K562 (cell line): ENCODE results near the gene LSS. TPM values are rescaled to one million over a fixed set of nuclear protein-coding genes. Genes with fewer than 3 reads are reported as not detected.

ENCODE experiments used
- E2F5 ChIP-seq: sonication (generic); formaldehyde crosslinking; IDR thresholded peaks from 2 replicates; pipeline ENCODE4 v1.8.0; 2022; ENCODE audit warnings: mild to moderate bottlenecking, missing genetic modification reagents
- ELF4 ChIP-seq: fragments of 450-650 bp; formaldehyde crosslinking; IDR thresholded peaks from 2 replicates; pipeline ENCODE4 v1.4.0; 2022; ENCODE audit warnings: missing genetic modification characterization
- HDAC8 ChIP-seq: fragments of 450-650 bp; IDR thresholded peaks from 2 replicates; pipeline ENCODE4 v1.6.1; 2016; ENCODE audit warnings: mild to moderate bottlenecking, missing genetic modification characterization, moderate library complexity, missing compliant biosample characterization
- HNRNPUL1 ChIP-seq: fragments of 200-400 bp; formaldehyde crosslinking; IDR thresholded peaks from 2 replicates; pipeline ENCODE4 v1.6.1; 2017; ENCODE audit warnings: low read length
- MAX ChIP-seq: sonication (generic); formaldehyde crosslinking; IDR thresholded peaks from 2 replicates; pipeline ENCODE4 v1.9.0; 2022; ENCODE audit warnings: mild to moderate bottlenecking, missing genetic modification reagents
- MAZ ChIP-seq, 2 experiments: fragments of 450-650 bp in 1 of 2; sonication (generic) in 1 of 2; formaldehyde crosslinking; IDR thresholded peaks in 1 of 2; conservative IDR thresholded peaks in 1 of 2; 2 replicates each; pipeline versions ENCODE4 v1.4.0 to v1.5.0; 2020; ENCODE audit warnings: mild to moderate bottlenecking in 1 of 2, missing genetic modification reagents in 1 of 2
- MTA1 ChIP-seq: fragments of 450-650 bp; IDR thresholded peaks from 2 replicates; pipeline ENCODE4 v1.6.1; 2017; ENCODE audit warnings: borderline replicate concordance
- NUFIP1 ChIP-seq: fragments of 450-650 bp; IDR thresholded peaks from 2 replicates; pipeline ENCODE4 v1.6.1; 2018; ENCODE audit not compliant: partially characterized antibody
- PHB ChIP-seq: fragments of 250-450 bp; sonication (Bioruptor Pico); IDR thresholded peaks from 2 replicates; pipeline ENCODE4 v1.5.0; 2021
- POLR2G ChIP-seq: fragments of 200-400 bp; formaldehyde crosslinking; IDR thresholded peaks from 2 replicates; pipeline ENCODE4 v1.6.1; 2017; ENCODE audit warnings: low read depth, mild to moderate bottlenecking, antibody characterized with exemption, low read length, moderate library complexity
- RBFOX2 ChIP-seq: fragments of 200-400 bp; formaldehyde crosslinking; IDR thresholded peaks from 2 replicates; pipeline ENCODE4 v1.6.1; 2017; ENCODE audit warnings: low read depth, mild to moderate bottlenecking, low read length, moderate library complexity
- SRSF9 ChIP-seq: fragments of 200-400 bp; formaldehyde crosslinking; IDR thresholded peaks from 2 replicates; pipeline ENCODE4 v1.6.1; 2017; ENCODE audit warnings: low read depth, low read length, borderline replicate concordance
- TBP ChIP-seq: optimal IDR thresholded peaks from 2 replicates; pipeline ENCODE3; 2011; ENCODE audit warnings: low read depth, low read length, improper control_type of control experiment
- TEAD4 ChIP-seq, 2 experiments: sonication (generic) in 1 of 2; formaldehyde crosslinking in 1 of 2; IDR thresholded peaks; 2 replicates each; pipeline versions ENCODE4 v1.6.1 to v1.8.0; 2012 to 2022; ENCODE audit warnings: borderline replicate concordance in 1 of 2, inconsistent platforms in 1 of 2, low read length in 1 of 2, mild to moderate bottlenecking in 1 of 2, missing genetic modification reagents in 1 of 2
- ZBTB9 ChIP-seq: fragments of 450-650 bp; formaldehyde crosslinking; IDR thresholded peaks from 2 replicates; pipeline ENCODE4 v1.4.0; 2020; ENCODE audit warnings: mild to moderate bottlenecking, moderate library complexity
- polyA plus RNA-seq, 8 experiments: library from polyadenylated mRNA; depleted of rRNA in 4 of 8; stranded (reverse) in 5 of 8; unstranded in 3 of 8; fragments of >200 nt; fragmentation: Nextera tagmentation in 2 of 8; fragmentation: Illumina TruSeq in 1 of 8; extraction: Ambion mirVana in 2 of 8; extraction: Trizol in 1 of 8; gene quantifications; 2 replicates each; pipeline versions ENCODE4 v1.2.1 to v1.2.3, GENCODE V29; 2011 to 2014; ENCODE audit warnings: inconsistent platforms in 1 of 8, missing spikeins in 1 of 8
- total RNA-seq, 7 experiments: library from RNA; depleted of rRNA in 6 of 7; stranded (reverse); fragments of >200 nt in 6 of 7; fragmentation: Illumina TruSeq in 2 of 7; extraction: Trizol in 2 of 7; gene quantifications; 2 replicates each; pipeline versions ENCODE4 v1.2.1 to v1.2.3, GENCODE V29; 2011 to 2021; ENCODE audit warnings: low replicate concordance in 1 of 7
- TF ChIP-seq, protein P1 (sequence below): sonication (generic); formaldehyde crosslinking; IDR thresholded peaks from 2 replicates; pipeline ENCODE4 v1.8.0; 2022; ENCODE audit warnings: missing genetic modification reagents, mild to moderate bottlenecking, borderline replicate concordance
- TF ChIP-seq, protein P2 (sequence below): fragments of 450-650 bp; formaldehyde crosslinking; IDR thresholded peaks from 2 replicates; pipeline ENCODE4 v1.4.0; 2022; ENCODE audit warnings: missing genetic modification characterization

The LSS gene
- total and polyA plus RNA-seq, 9 of the 15 experiments (the other 6 are each of a cell fraction or from before 2014, with no cell fraction given), result 2.2 to 89.5 (median 37.4) TPM

DNA sequence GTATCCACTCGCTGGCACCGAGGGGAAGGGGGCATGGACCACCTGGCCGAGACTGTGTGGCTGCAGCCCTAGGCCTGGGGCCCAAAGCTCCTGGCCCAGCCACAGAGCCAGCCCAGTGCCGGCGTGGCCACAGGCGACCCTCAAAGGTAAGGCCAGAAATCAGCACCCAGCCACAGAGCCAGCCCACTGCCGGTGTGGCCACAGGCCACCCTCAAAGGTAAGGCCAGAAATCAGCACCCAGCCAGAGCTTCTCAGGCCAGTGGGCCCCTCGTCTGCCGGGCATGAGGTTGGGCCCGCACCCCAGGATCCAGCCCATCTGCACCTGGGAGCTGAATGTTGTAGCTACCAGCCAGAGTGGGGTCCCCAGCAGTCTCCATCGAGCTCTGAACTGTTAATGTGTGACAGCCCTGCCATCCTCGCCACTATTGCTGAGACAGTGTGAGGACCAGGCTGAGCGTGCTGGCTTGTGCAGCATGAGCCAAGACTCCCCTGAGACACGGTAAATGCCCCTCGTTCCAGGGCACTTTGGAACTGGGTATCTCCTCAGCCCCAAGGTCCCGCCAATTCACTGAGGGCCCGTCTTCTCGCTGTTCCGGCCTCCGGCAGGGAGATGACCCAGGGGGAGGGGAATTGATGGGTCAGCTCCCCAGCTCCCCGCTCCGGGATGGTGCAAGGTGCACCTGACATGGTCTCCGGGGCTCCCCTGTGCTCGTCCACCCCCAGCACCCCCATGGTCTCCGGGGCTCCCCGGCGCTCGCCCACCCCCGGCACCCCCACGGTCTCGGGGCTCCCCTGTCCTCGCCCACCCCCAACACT is 68.5 kb downstream of the LSS start (continued):
- TF ChIP-seq ZBTB9 (CRISPR knock-in tag), result no peak
- TF ChIP-seq HDAC8 (tag), result no peak
- no peak for TF ChIP-seq NUFIP1
- no peak for TF ChIP-seq RBFOX2
- no peak for TF ChIP-seq TEAD4 (IDR thresholded peaks at IDR 0.05; ENCODE audit: low read length)
- TF ChIP-seq TEAD4 (CRISPR knock-in tag; IDR thresholded peaks at IDR 0.05; ENCODE audit: borderline replicate concordance), result 0 out of 2 replicates have a peak, but pooled peaks have one; percentile 68
- TF ChIP-seq HNRNPUL1, result no peak
- no peak for TF ChIP-seq ELF4
- TF ChIP-seq POLR2G, result 0 out of 2 replicates have a peak, but pooled peaks have one; percentile 46
- TF ChIP-seq E2F5 (CRISPR knock-in tag), result no peak
- TF ChIP-seq, protein P1, sequence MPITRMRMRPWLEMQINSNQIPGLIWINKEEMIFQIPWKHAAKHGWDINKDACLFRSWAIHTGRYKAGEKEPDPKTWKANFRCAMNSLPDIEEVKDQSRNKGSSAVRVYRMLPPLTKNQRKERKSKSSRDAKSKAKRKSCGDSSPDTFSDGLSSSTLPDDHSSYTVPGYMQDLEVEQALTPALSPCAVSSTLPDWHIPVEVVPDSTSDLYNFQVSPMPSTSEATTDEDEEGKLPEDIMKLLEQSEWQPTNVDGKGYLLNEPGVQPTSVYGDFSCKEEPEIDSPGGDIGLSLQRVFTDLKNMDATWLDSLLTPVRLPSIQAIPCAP, result no peak
- no peak for TF ChIP-seq MTA1
- no peak for TF ChIP-seq MAZ (CRISPR knock-in tag; conservative IDR thresholded peaks at IDR 0.05 in 1 of 2, IDR thresholded peaks at IDR 0.05 in 1 of 2)
- TF ChIP-seq TBP, result no peak
- TF ChIP-seq PHB (CRISPR knock-in tag), result no peak
- TF ChIP-seq, protein P2, sequence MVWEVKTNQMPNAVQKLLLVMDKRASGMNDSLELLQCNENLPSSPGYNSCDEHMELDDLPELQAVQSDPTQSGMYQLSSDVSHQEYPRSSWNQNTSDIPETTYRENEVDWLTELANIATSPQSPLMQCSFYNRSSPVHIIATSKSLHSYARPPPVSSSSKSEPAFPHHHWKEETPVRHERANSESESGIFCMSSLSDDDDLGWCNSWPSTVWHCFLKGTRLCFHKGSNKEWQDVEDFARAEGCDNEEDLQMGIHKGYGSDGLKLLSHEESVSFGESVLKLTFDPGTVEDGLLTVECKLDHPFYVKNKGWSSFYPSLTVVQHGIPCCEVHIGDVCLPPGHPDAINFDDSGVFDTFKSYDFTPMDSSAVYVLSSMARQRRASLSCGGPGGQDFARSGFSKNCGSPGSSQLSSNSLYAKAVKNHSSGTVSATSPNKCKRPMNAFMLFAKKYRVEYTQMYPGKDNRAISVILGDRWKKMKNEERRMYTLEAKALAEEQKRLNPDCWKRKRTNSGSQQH (CRISPR knock-in tag), result no peak
- TF ChIP-seq MAX (CRISPR knock-in tag), result peak; percentile 14; the same call in 1 of the 2 replicates
- TF ChIP-seq SRSF9, result no peak
- TF ChIP-seq, all 486 proteins: peak for 3
